H1 (cell line): ENCODE data around the gene KCNMA1. TPM values are rescaled to one million over a fixed set of nuclear protein-coding genes. Genes with fewer than 3 reads are reported as not detected.

Experiments used
- CTCF ChIA-PET: fragments of 300-600 bp; sonication (Branson Sonifier 250); formaldehyde crosslinking; loops from one replicate; lab custom pipeline; 2021; ENCODE audit not compliant: partially characterized antibody; lab: Charles Lee
- POLR2A ChIA-PET: fragments of 300-600 bp; sonication (Branson Sonifier 250); formaldehyde crosslinking; loops from one replicate; lab custom pipeline; 2021; ENCODE audit warnings: inconsistent platforms; ENCODE audit not compliant: partially characterized antibody; lab: Charles Lee
- DNase-seq, 2 experiments: peaks; one replicate each; pipeline versions ENCODE4 v3.0.0 to v3.0.0-alpha.2; 2010 to 2022; ENCODE audit warnings: low spot score in 2 of 2, low read depth in 1 of 2, mixed read lengths in 1 of 2
- FAIRE-seq: peaks from 2 replicates; lab custom pipeline; 2011; peaks lifted over from hg19 to GRCh38; lab: Jason Lieb, UNC
- H2AFZ ChIP-seq: 2 replicates; pipeline ENCODE4 v1.8.1; 2012; ENCODE audit warnings: low read length, inconsistent platforms
- H2AK5ac ChIP-seq: 2 replicates; pipeline ENCODE4 v1.6.1; 2013; ENCODE audit warnings: low read depth, low read length
- H2BK120ac ChIP-seq: replicated peaks from 2 replicates; pipeline ENCODE3; 2013; ENCODE audit warnings: low read depth, low read length, inconsistent platforms
- H2BK12ac ChIP-seq: 2 replicates; pipeline ENCODE4 v1.6.1; 2013; ENCODE audit warnings: low read depth, low read length
- H2BK15ac ChIP-seq: 2 replicates; pipeline ENCODE4 v1.6.1; 2013; ENCODE audit warnings: low read length
- H2BK20ac ChIP-seq: 2 replicates; pipeline ENCODE4 v1.6.1; 2013; ENCODE audit warnings: low read length
- H2BK5ac ChIP-seq: 2 replicates; pipeline ENCODE4 v1.6.1; 2013; ENCODE audit warnings: low read depth, low read length
- H3K14ac ChIP-seq: 2 replicates; pipeline ENCODE4 v1.6.1; 2013; ENCODE audit warnings: inconsistent platforms; ENCODE audit not compliant: insufficient read length
- H3K18ac ChIP-seq: 2 replicates; pipeline ENCODE4 v1.6.1; 2013; ENCODE audit warnings: low read length; ENCODE audit errors: extremely low read depth
- H3K23ac ChIP-seq: 2 replicates; pipeline ENCODE4 v1.6.1; 2013; ENCODE audit warnings: inconsistent platforms; ENCODE audit not compliant: insufficient read length
- H3K23me2 ChIP-seq: 2 replicates; pipeline ENCODE4 v1.6.1; 2013; ENCODE audit warnings: low read depth, low read length
- H3K27ac ChIP-seq: 2 replicates; pipeline ENCODE4 v1.6.1; 2011; ENCODE audit warnings: low read depth, low read length, inconsistent platforms
- H3K27me3 ChIP-seq, 4 experiments: replicated peaks in 1 of 4; 1 replicate in 1 of 4; 2 replicates in 3 of 4; pipeline versions ENCODE4 v1.6.1 to v1.8.1; 2011 to 2013; ENCODE audit warnings: low read length in 3 of 4, mild to moderate bottlenecking in 3 of 4, inconsistent platforms in 2 of 4, mixed read lengths in 2 of 4, moderate library complexity in 1 of 4; ENCODE audit not compliant: control insufficient read depth in 3 of 4, insufficient read depth in 3 of 4; ENCODE audit errors: extremely low read depth in 1 of 4
- H3K36me3 ChIP-seq, 4 experiments: 2 replicates each; pipeline versions ENCODE4 v1.6.1 to v1.8.1; 2011 to 2013; ENCODE audit warnings: mild to moderate bottlenecking in 4 of 4, low read length in 3 of 4, moderate library complexity in 2 of 4, control low read depth in 1 of 4, inconsistent platforms in 1 of 4; ENCODE audit not compliant: insufficient read depth in 4 of 4, control insufficient read depth in 2 of 4
- H3K4ac ChIP-seq: replicated peaks from 2 replicates; pipeline ENCODE3; 2013; ENCODE audit warnings: low read length, low read depth, mixed read lengths, inconsistent platforms; ENCODE audit not compliant: insufficient read length
- H3K4me1 ChIP-seq, 4 experiments: replicated peaks in 1 of 4; 1 replicate in 1 of 4; 2 replicates in 3 of 4; pipeline versions ENCODE4 v1.6.1 to v1.8.1; 2011 to 2013; ENCODE audit warnings: low read length in 3 of 4, inconsistent platforms in 2 of 4, mixed read lengths in 1 of 4; ENCODE audit not compliant: insufficient read depth in 4 of 4, control insufficient read depth in 3 of 4
- H3K4me2 ChIP-seq, 2 experiments: 2 replicates each; pipeline versions ENCODE4 v1.6.1 to v1.8.1; 2011 to 2013; ENCODE audit warnings: low read depth in 2 of 2, low read length in 2 of 2, control low read depth in 1 of 2, inconsistent platforms in 1 of 2, mild to moderate bottlenecking in 1 of 2; ENCODE audit not compliant: insufficient read depth in 1 of 2
- H3K4me3 ChIP-seq, 4 experiments: fragments of 200-600, 300-600 bp in 1 of 4; sonication (generic), shearing (Covaris generic), sonication (Bioruptor Twin) in 1 of 4; 2 replicates each; pipeline versions ENCODE4 v1.5.1 to v1.8.1; 2011 to 2016; ENCODE audit warnings: low read length in 4 of 4, low read depth in 3 of 4, control low read depth in 2 of 4, inconsistent platforms in 2 of 4, mild to moderate bottlenecking in 2 of 4, mixed read lengths in 1 of 4, moderate library complexity in 1 of 4; ENCODE audit not compliant: insufficient read depth in 2 of 4; ENCODE audit errors: extremely low read depth in 1 of 4
- H3K56ac ChIP-seq: replicated peaks from 2 replicates; pipeline ENCODE3; 2013; ENCODE audit warnings: low read depth, mild to moderate bottlenecking, mixed read lengths, low read length, inconsistent platforms; ENCODE audit not compliant: insufficient read length
- H3K79me1 ChIP-seq: 2 replicates; pipeline ENCODE4 v1.6.1; 2013; ENCODE audit warnings: low read depth, low read length, control low read depth
- H3K79me2 ChIP-seq, 2 experiments: 2 replicates each; pipeline versions ENCODE4 v1.6.1 to v1.8.1; 2012 to 2013; ENCODE audit warnings: low read length in 2 of 2, mild to moderate bottlenecking in 2 of 2, inconsistent platforms in 1 of 2; ENCODE audit not compliant: insufficient read depth in 2 of 2, control insufficient read depth in 1 of 2
- H3K9ac ChIP-seq, 4 experiments: replicated peaks in 1 of 4; 1 replicate in 1 of 4; 2 replicates in 3 of 4; pipeline versions ENCODE4 v1.6.1 to v1.8.1; 2011 to 2013; ENCODE audit warnings: low read depth in 3 of 4, low read length in 3 of 4, control low read depth in 2 of 4, mild to moderate bottlenecking in 2 of 4, moderate library complexity in 2 of 4, inconsistent platforms in 1 of 4; ENCODE audit errors: extremely low read depth in 1 of 4
- H3K9me3 ChIP-seq, 2 experiments: 2 replicates each; pipeline versions ENCODE4 v1.6.1 to v1.8.1; 2012 to 2013; ENCODE audit warnings: mild to moderate bottlenecking in 2 of 2, moderate library complexity in 2 of 2, control low read depth in 1 of 2, inconsistent platforms in 1 of 2, low read depth in 1 of 2, low read length in 1 of 2, mixed read lengths in 1 of 2; ENCODE audit not compliant: insufficient read depth in 2 of 2
- H4K20me1 ChIP-seq, 2 experiments: replicated peaks in 1 of 2; 2 replicates each; pipeline versions ENCODE3 to v1.8.1; 2011 to 2013; ENCODE audit warnings: inconsistent platforms in 2 of 2, low read length in 2 of 2, mild to moderate bottlenecking in 1 of 2; ENCODE audit not compliant: insufficient read depth in 2 of 2, control insufficient read depth in 1 of 2
- H4K5ac ChIP-seq: 2 replicates; pipeline ENCODE4 v1.6.1; 2013; ENCODE audit warnings: low read length, low read depth, mixed read lengths, inconsistent platforms; ENCODE audit not compliant: insufficient read length
- H4K8ac ChIP-seq: 2 replicates; pipeline ENCODE4 v1.8.0; 2013; ENCODE audit warnings: mild to moderate bottlenecking, moderate library complexity, low read length, inconsistent platforms; ENCODE audit not compliant: insufficient read depth; ENCODE audit errors: extremely low read depth
- H4K91ac ChIP-seq: replicated peaks from 2 replicates; pipeline ENCODE3; 2013; ENCODE audit warnings: low read length, mixed read lengths, inconsistent platforms; ENCODE audit not compliant: insufficient read length
- CBX5 ChIP-seq: fragments of 300-800, 300-1000 bp; sonication (generic); IDR thresholded peaks from 2 replicates; pipeline ENCODE4 v1.7.1; 2016; ENCODE audit warnings: antibody characterized with exemption, low read length, low read depth
- CEBPB ChIP-seq: IDR thresholded peaks from 2 replicates; pipeline ENCODE4 v1.6.1; 2012; ENCODE audit warnings: low read depth, low read length
- CHD2 ChIP-seq: IDR thresholded peaks from 2 replicates; pipeline ENCODE4 v1.6.1; 2012; ENCODE audit warnings: low read length, improper control_type of control experiment
- CTCF ChIP-seq, 3 experiments: IDR thresholded peaks; 1 replicate in 2 of 3; 2 replicates in 1 of 3; pipeline versions ENCODE4 v1.5.1 to v1.6.1; 2011; ENCODE audit warnings: low read length in 3 of 3, mild to moderate bottlenecking in 3 of 3, inconsistent platforms in 2 of 3, low read depth in 1 of 3, moderate library complexity in 1 of 3; ENCODE audit not compliant: insufficient read depth in 1 of 3; ENCODE audit errors: control extremely low read depth in 1 of 3
- EGR1 ChIP-seq: IDR thresholded peaks from 2 replicates; pipeline ENCODE4 v1.6.1; 2011; ENCODE audit warnings: low read depth, low read length, borderline replicate concordance
- KDM1A ChIP-seq: fragments of 200-600, 300-600 bp; sonication (generic); IDR thresholded peaks from 2 replicates; pipeline ENCODE4 v1.7.1; 2016; ENCODE audit warnings: mild to moderate bottlenecking, low read length, borderline replicate concordance
- MAX ChIP-seq: IDR thresholded peaks from 2 replicates; pipeline ENCODE4 v1.6.1; 2012; ENCODE audit warnings: inconsistent platforms
- TCF12 ChIP-seq: IDR thresholded peaks from 2 replicates; pipeline ENCODE4 v1.6.1; 2011; ENCODE audit warnings: low read depth, mild to moderate bottlenecking, low read length
- USF2 ChIP-seq: IDR thresholded peaks from 2 replicates; pipeline ENCODE4 v1.6.1; 2011; ENCODE audit warnings: low read length, improper control_type of control experiment
- WGBS, 2 experiments: shearing (Covaris generic) in 1 of 2; methylation state at CpG; one replicate each; pipeline versions ENCODE4 v1.1.6 to v1.1.7; 2013 to 2015; ENCODE audit warnings: low lambda C conversion rate in 2 of 2, mixed read lengths in 2 of 2, inconsistent platforms in 1 of 2, low coverage in 1 of 2, missing lambda C conversion rate in 1 of 2; ENCODE audit not compliant: insufficient replicate concordance in 2 of 2, insufficient coverage in 1 of 2, insufficient read length in 1 of 2; ENCODE audit errors: extremely low coverage in 1 of 2, missing lambda C conversion rate in 1 of 2; 5-methylcytosine and 5-hydroxymethylcytosine counted together
- polyA plus RNA-seq, 7 experiments: library from polyadenylated mRNA; depleted of rRNA in 3 of 7; stranded (reverse) in 5 of 7; unstranded in 2 of 7; fragments of >200 nt in 5 of 7; fragments of 200-250 nt in 2 of 7; gene quantifications; 1 replicate in 5 of 7; 2 replicates in 1 of 7; 4 replicates in 1 of 7; pipeline versions ENCODE4 v1.2.1 to v1.2.3, GENCODE V29; 2011 to 2013; ENCODE audit warnings: missing spikeins in 2 of 7, mixed read lengths in 2 of 7
- total RNA-seq: library from RNA; stranded (reverse); fragmentation: NEBNext Ultra II Directional; extraction: Animal tissue kit (Norgen Biotek cat#: 25700); gene quantifications from 2 replicates; pipeline ENCODE4 v1.2.1, GENCODE V29; 2021

Gene KCNMA1
- total and polyA plus RNA-seq, 2 of the 8 experiments (the other 6 are each of a cell fraction or from before 2014, with no cell fraction given): 10.2 to 11.1 TPM

GRCh38 chr10:77490534-77491314 is 146.9 kb downstream of the KCNMA1 start:
- Histone ChIP-seq H3K23me2 (no peaks in the 10 kb centered on the region), H3K27ac (no peak overlapping the region), H4K20me1 (no peaks in the 10 kb centered on the region), H3K4ac (no peak overlapping the region), H4K8ac (no peak overlapping the region), H2BK5ac (no peak overlapping the region), H3K14ac (no peak overlapping the region), H3K79me1 (no peaks in the 10 kb centered on the region), H3K18ac (no peak overlapping the region), H2AK5ac (no peak overlapping the region), H2AFZ (no peak overlapping the region), H3K56ac (no peak overlapping the region), H3K27me3 (no peaks in the 10 kb centered on the region), H3K23ac (no peak overlapping the region), H3K4me3 (no peak overlapping the region), H2BK12ac (no peak overlapping the region), H3K9me3 (no peaks in the 10 kb centered on the region), H4K5ac (no peak overlapping the region), H3K4me1 (no peaks in the 10 kb centered on the region), H4K91ac (no peak overlapping the region), H2BK120ac (no peak overlapping the region), H3K36me3 (no peaks in the 10 kb centered on the region), H3K9ac (no peak overlapping the region; a peak in 1 of 7 replicates), H3K4me2 (no peak overlapping the region), H2BK15ac (no peak overlapping the region), H3K79me2 (no peaks in the 10 kb centered on the region), H2BK20ac (no peak overlapping the region)
- FAIRE-seq: no peak
- ChIA-PET POLR2A (no interaction called here), CTCF (interaction anchor here (1.0 to 1.1 kb wide), 2 partner anchors 15 to 316 kb away, joined by 3 to 5 read pairs; no protein-coding TSS in a partner anchor)
- DNase-seq: no peak
- WGBS, 2 experiments: 86% methylated on average over 6 of the region's 6 CpGs; no CpG with 5 or more reads in 1 of the 2 experiments
- TF ChIP-seq EGR1: no peak
- no peak for TF ChIP-seq TCF12
- TF ChIP-seq USF2: no peak
- no peak for TF ChIP-seq KDM1A
- TF ChIP-seq MAX: no peak
- no peak for TF ChIP-seq CEBPB
- no peak for TF ChIP-seq CTCF (IDR thresholded peaks at IDR 0.05; ENCODE audit: control extremely low read depth in 1 of 3, insufficient read depth in 1 of 3, low read depth in 1 of 3, low read length in 3 of 3)
- no peak for TF ChIP-seq CBX5
- TF ChIP-seq CHD2: no peak
